ENCODE data around the gene HMGB4. TPM values are rescaled to one million over a fixed set of nuclear protein-coding genes. Genes with fewer than 3 reads are reported as not detected.

HMGB4 gene
- total RNA-seq, 4 donors from 2014 or later, result not detected

DNA sequence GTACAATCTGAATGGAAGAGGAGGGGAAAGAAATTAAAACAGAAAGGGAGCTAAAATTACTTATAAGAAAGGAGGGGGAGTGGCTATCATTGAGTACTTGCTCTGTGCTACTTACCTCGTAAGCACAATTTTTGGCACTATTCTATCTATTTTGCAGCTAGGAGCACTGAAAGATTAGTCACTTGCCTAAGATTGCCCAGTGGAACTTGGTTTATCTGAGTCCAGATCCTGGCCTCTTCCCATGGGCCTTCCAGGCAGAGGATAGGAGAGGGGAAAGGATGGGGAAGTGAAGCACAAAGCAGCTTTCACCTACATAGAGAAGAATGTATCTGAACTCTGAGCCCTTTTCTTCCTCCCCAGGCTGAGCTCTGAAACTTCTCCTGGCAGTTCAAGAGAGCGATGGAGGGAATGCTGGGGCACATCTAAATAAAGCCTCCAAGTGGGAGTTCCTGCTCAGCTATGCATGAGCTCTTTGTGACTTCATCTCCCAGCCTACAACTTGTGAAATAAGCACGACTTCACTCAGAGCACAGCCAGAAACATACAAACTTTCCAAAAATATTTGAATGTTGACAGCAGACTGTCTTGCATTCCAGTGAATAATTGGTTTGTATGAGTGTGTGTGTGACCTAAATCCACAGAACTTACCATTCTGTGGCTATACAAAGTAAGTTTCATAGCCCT, 29.4 kb downstream of the HMGB4 start:
- TF ChIP-seq, protein P1, sequence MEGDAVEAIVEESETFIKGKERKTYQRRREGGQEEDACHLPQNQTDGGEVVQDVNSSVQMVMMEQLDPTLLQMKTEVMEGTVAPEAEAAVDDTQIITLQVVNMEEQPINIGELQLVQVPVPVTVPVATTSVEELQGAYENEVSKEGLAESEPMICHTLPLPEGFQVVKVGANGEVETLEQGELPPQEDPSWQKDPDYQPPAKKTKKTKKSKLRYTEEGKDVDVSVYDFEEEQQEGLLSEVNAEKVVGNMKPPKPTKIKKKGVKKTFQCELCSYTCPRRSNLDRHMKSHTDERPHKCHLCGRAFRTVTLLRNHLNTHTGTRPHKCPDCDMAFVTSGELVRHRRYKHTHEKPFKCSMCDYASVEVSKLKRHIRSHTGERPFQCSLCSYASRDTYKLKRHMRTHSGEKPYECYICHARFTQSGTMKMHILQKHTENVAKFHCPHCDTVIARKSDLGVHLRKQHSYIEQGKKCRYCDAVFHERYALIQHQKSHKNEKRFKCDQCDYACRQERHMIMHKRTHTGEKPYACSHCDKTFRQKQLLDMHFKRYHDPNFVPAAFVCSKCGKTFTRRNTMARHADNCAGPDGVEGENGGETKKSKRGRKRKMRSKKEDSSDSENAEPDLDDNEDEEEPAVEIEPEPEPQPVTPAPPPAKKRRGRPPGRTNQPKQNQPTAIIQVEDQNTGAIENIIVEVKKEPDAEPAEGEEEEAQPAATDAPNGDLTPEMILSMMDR (IDR thresholded peaks at IDR 0.05), result no peak
- DNase-seq (ENCODE audit: low spot score) (no peak), ATAC-seq (ENCODE audit: low FRiP score) (peak; percentile 73)

DNA sequence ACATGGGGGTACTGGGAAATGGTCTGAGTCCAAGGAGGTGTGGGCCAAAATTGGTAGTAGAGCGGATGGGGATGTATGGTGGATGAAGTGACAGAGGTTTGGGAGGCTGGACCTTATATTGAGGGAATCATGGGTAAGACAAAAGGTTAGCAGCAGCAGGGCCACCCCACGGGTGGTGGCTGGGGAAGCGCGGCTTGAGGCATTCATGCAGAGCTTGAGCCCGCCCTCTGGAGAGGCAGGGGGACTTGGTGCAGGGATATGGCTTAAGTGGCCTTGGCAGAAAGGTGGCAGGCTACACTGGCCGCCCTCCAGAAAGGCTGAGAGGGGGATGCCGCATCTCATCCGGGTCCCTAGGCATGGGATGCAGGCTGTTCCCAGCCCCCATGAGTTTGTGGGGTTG, 31.5 kb downstream of the HMGB4 start:
- TF ChIP-seq, protein P1 (IDR thresholded peaks at IDR 0.05), result no peak
- DNase-seq (ENCODE audit: low spot score), result no peak
- no peak for ATAC-seq (ENCODE audit: low FRiP score)

DNA sequence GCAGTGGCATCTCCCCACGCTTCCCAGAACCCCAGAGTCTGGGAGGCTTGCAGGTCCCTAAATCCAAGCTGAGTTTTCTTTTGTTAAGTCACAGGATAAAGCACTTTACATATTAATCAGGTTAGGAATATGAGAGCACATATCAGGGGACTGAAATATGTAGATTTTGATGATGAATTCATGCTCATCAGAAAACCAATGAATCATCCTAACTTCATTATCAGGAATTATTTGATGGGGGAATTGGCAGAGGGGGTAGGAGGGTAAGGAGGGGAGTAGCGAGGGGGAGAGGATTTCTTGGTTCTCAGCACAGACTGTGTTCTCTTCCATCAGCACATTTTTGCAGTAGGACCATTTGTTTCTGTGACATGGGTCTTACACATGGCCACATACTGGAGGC, 32.1 kb downstream of the HMGB4 start:
- DNase-seq (ENCODE audit: low spot score) (no peak), ATAC-seq (ENCODE audit: low FRiP score) (no peak)
- TF ChIP-seq, protein P1 (IDR thresholded peaks at IDR 0.05), result no peak

DNA sequence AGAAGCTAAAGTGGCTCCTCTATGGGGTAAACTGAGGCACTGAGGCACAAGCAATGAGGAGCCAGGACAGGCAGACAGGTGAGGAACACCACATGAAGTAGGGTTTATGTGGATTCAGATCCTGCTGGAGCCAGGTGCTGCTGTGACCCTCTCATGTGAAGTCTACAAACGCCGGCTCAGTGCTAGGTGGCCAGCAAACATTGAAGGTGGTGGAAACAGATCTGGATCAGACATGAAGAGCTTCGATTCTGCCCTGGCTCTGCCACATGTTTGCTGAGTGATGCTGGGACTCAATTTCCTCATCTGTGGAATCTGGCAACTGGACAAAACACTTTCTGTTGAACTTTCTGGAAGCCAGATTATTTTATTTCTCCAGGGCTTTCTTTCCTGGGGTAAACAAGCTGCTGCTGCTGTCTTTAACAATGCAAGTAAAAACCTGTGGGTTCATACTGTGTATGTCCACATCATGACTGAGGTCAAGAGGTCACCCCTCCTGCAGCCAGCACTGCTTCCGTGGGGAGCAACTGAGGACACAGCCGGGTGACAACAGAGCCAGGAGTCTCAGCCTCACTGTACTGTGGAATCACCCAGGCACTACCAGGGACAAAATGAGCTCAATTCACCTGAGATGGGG, 33.3 kb downstream of the HMGB4 start:
- DNase-seq (ENCODE audit: low spot score) (no peak), ATAC-seq (ENCODE audit: low FRiP score) (no peak)
- TF ChIP-seq, protein P1 (IDR thresholded peaks at IDR 0.05), result no peak

DNA sequence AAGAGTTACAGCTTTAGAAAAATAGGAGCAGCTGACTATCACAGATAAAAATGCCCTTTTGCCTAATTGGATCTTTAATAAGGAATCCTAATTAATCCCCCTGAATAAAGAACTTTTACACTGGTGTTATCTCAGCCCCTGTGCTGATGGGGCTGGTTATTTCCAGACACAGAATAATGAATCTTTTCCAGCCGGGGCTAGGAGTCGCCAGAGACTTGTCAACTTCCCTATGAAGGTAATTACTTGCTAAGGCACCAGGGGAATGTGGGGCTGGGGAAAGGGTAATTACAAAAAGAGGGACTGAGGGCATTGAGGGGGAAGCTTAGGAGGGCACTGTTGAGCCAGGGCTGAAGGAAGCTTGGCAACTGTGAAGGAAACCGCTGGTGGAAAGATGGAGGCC, 34.5 kb downstream of the HMGB4 start:
- no peak for ATAC-seq (ENCODE audit: low FRiP score)
- DNase-seq (ENCODE audit: low spot score), result no peak
- TF ChIP-seq, protein P1 (IDR thresholded peaks at IDR 0.05), result no peak

DNA sequence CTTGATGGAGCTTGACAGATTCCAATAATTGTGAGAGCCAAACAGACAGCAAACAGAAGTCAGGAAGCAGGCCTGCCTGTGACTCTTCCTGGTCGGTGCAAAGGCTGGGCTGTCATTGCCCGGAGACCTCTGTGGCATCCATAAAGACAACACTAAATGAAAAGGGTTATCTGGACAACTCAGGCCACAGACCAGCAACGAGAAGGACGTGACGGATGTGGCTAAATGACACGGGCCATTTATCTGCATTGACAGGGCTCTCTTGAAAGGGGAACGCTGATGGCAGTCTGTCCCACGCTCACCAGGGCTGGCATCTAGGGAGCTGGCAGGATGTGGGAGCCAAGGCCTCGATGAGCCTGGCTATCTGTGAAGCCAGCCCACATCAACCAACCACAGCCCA, 35.0 kb downstream of the HMGB4 start:
- no peak for ATAC-seq (ENCODE audit: low FRiP score)
- TF ChIP-seq, protein P1 (IDR thresholded peaks at IDR 0.05), result no peak

DNA sequence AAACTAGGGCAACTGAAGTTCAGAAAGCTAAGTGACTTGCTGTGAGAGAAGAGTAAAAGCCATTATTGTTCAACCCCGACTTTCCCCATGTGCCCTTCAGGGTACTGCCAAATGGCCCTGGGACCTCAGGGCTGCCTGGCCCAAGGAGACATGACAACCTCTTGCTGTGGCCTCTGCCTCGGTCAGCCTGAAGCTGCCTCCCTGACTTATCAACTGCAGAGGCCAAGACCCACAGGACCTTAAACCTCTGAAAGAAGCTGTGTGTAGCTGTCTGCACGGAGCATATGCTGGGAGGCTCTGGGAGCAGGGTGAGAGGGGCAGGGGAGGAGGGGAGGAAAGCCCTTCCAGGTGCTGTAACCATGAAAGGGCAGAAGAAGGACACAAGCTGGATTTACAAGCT, 35.9 kb downstream of the HMGB4 start:
- TF ChIP-seq, protein P1 (IDR thresholded peaks at IDR 0.05), result no peak
- ATAC-seq (ENCODE audit: low FRiP score) (no peak), DNase-seq (ENCODE audit: low spot score) (no peak)

More for the DNA sequence above, 35.0 kb downstream of the HMGB4 start:
- no peak for DNase-seq (ENCODE audit: low spot score)

All from omental fat pad (tissue), 4 donors.